ENCODE measurements around the gene SPRED3. TPM values are rescaled to one million over a fixed set of nuclear protein-coding genes. Genes with fewer than 3 reads are reported as not detected.
"Not testable (repeated sequence)": the region's sequence is repeated elsewhere in the genome, so short reads cannot be mapped to it uniquely, and the experiment has no call there.

Gene SPRED3, protein sequence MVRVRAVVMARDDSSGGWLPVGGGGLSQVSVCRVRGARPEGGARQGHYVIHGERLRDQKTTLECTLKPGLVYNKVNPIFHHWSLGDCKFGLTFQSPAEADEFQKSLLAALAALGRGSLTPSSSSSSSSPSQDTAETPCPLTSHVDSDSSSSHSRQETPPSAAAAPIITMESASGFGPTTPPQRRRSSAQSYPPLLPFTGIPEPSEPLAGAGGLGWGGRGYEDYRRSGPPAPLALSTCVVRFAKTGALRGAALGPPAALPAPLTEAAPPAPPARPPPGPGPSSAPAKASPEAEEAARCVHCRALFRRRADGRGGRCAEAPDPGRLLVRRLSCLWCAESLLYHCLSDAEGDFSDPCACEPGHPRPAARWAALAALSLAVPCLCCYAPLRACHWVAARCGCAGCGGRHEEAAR
- total RNA-seq, result 0.10 TPM

DNA sequence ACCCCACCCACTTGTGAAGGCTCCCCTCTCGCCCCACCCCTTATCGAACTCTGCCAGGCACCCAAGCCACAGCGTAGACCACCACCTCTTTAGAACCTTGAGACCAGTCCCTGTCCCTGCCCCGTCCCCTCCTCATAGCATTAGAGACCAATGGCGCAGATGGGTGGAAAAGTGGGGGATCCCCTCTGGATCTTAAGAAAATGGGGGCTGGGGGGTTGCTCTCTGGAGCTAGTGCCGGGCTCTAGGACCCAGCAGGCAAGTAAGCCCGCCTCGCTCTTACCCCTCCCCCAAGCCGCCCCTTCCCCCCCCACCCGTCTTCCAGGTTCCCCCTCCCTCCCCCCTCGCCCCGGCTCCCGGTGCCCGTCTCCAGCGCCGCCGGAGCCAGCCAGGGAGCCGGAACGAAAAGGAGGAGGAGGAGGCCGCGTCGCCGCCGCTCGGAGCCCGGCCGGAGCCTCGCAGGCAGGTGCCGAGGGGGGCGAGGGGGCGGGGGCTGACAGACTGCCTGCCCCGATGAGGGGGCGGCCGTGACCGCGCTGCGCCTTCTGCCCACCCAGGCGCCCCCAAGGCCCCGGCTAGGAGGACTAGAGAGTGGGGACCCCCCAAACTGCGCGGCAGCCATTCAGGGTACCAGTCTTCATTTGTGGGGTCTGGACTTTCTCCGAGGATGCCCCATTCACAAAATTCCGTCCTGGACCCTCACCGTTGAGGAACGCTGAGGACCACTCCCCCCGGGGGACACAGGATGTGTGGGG, at the start of gene SPRED3:
SPRED3 (plus strand) TSS at position 349 of the 752 bp plus-strand sequence. CDS start 1,606 bp downstream, outside the sequence.
- Histone ChIP-seq H3K4me1 (ENCODE audit: insufficient read depth, low read length) (peaks cover 34% of the 10 kb centered on the region), H3K4me3 (ENCODE audit: low read length) (peak within 1 kb of the TSS; percentile 30), H3K9me3 (ENCODE audit: low read depth, low read length) (no peaks in the 10 kb centered on the region), H3K27me3 (ENCODE audit: insufficient read depth, low read length) (peaks cover 25% of the 10 kb centered on the region)

DNA sequence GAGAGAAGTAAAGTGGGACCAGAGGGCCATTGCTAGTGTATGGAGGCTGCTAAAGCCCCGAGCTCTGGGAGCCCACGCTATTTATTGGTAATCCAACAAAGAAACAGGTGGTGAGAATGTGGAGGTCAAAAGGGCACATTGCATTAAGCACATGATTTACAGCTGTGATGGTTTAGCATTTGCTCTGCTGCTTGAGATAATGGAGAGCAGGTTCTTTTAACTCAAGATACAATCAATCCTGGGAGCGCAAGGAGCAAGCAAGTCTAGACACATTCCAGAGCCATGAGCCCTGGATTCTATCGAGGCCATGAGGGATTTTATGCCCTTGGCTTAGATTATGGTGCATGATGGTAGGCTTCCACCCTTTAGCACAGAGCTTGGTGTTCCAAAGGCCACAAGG, 49.5 kb upstream of the SPRED3 start:
- H3K4me1 ChIP-seq (ENCODE audit: insufficient read depth, low read length); H3K9me3 ChIP-seq (ENCODE audit: low read depth, low read length); H3K4me3 ChIP-seq (ENCODE audit: low read length); H3K27me3 ChIP-seq (ENCODE audit: insufficient read depth, low read length): not testable (repeated sequence)

- Histone ChIP-seq H3K4me3 (ENCODE audit: low read length) (no peak overlapping the region), H3K4me1 (ENCODE audit: insufficient read depth, low read length) (peaks cover 9% of the 10 kb centered on the region), H3K27me3 (ENCODE audit: insufficient read depth, low read length) (no peaks in the 10 kb centered on the region), H3K9me3 (ENCODE audit: low read depth, low read length) (no peaks in the 10 kb centered on the region)
Observed at GRCh38 chr19:38340927-38341326, 47.6 kb upstream of the SPRED3 start.

- no peaks in the 10 kb centered on the region for H3K9me3 ChIP-seq (ENCODE audit: low read depth, low read length)
- no peaks in the 10 kb centered on the region for H3K4me1 ChIP-seq (ENCODE audit: insufficient read depth, low read length)
- no peak overlapping the region for H3K4me3 ChIP-seq (ENCODE audit: low read length)
- H3K27me3 ChIP-seq (ENCODE audit: insufficient read depth, low read length), result no peaks in the 10 kb centered on the region
Observed at GRCh38 chr19:38346837-38347236, 41.7 kb upstream of the SPRED3 start.

GRCh38 chr19:38350883-38351282, 37.6 kb upstream of the SPRED3 start:
- no peak overlapping the region for H3K4me3 ChIP-seq (ENCODE audit: low read length)
- no peaks in the 10 kb centered on the region for H3K9me3 ChIP-seq (ENCODE audit: low read depth, low read length)
- no peaks in the 10 kb centered on the region for H3K4me1 ChIP-seq (ENCODE audit: insufficient read depth, low read length)
- no peaks in the 10 kb centered on the region for H3K27me3 ChIP-seq (ENCODE audit: insufficient read depth, low read length)

DNA sequence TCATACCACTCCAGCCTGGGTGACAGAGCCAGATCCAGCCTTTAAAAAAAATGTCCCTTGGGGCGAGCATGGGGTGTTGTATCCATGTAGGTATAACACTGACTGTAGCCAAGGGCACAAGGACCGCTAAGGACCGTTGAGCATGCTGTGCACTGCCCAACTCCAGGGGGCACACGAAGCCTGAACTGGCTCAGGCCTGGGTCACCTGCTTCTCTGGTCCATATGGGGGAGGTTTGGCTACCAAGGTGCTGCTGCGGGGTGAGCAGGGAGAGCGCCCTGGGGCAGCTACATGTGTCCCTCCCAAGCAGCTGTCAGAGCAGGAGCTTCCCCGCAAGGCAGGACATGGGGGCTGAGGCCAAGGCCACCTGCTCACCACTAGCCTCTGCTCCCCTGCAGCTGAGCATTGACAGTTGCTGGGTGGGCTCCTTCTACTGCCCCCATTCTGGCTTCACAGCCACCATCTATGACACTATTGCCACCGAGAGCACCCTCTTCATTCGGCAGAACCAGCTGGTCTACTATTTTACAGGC, 36.6 kb upstream of the SPRED3 start:
- no peak overlapping the region for H3K4me3 ChIP-seq (ENCODE audit: low read length)
- H3K27me3 ChIP-seq (ENCODE audit: insufficient read depth, low read length), result no peaks in the 10 kb centered on the region
- no peaks in the 10 kb centered on the region for H3K9me3 ChIP-seq (ENCODE audit: low read depth, low read length)
- no peaks in the 10 kb centered on the region for H3K4me1 ChIP-seq (ENCODE audit: insufficient read depth, low read length)

- no peak overlapping the region for H3K4me3 ChIP-seq (ENCODE audit: low read length)
- H3K27me3 ChIP-seq (ENCODE audit: insufficient read depth, low read length), result no peaks in the 10 kb centered on the region
- no peaks in the 10 kb centered on the region for H3K9me3 ChIP-seq (ENCODE audit: low read depth, low read length)
- H3K4me1 ChIP-seq (ENCODE audit: insufficient read depth, low read length), result no peaks in the 10 kb centered on the region
Observed at GRCh38 chr19:38352611-38353010, 35.9 kb upstream of the SPRED3 start.

- H3K4me1 ChIP-seq (ENCODE audit: insufficient read depth, low read length), result no peaks in the 10 kb centered on the region
- H3K4me3 ChIP-seq (ENCODE audit: low read length), result no peak overlapping the region
- H3K9me3 ChIP-seq (ENCODE audit: low read depth, low read length), result no peaks in the 10 kb centered on the region
- no peaks in the 10 kb centered on the region for H3K27me3 ChIP-seq (ENCODE audit: insufficient read depth, low read length)
Observed at GRCh38 chr19:38355728-38356725, 32.5 kb upstream of the SPRED3 start.

DNA sequence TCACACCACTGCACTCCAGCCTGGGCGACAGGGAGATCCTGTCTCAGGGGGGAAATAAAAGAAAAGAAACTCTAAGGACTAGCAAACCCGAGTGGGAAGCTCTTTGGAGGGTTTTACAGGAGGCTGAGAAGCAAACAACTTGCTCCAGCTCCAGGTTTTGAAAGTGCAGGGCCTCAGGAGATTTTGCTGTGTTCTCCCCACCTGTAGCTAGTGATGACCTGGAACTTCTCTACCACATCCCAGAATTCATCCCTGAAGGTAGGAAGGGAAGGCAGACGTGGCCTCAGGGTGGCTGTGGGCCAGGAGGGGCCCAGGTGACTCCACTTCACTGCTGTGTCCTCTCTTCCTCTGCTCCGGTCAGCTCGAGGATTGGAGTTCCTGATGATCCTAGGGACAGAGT, 30.4 kb upstream of the SPRED3 start:
- Histone ChIP-seq H3K4me3 (ENCODE audit: low read length) (no peak overlapping the region), H3K27me3 (ENCODE audit: insufficient read depth, low read length) (no peaks in the 10 kb centered on the region), H3K9me3 (ENCODE audit: low read depth, low read length) (no peaks in the 10 kb centered on the region), H3K4me1 (ENCODE audit: insufficient read depth, low read length) (peaks cover 16% of the 10 kb centered on the region)

DNA sequence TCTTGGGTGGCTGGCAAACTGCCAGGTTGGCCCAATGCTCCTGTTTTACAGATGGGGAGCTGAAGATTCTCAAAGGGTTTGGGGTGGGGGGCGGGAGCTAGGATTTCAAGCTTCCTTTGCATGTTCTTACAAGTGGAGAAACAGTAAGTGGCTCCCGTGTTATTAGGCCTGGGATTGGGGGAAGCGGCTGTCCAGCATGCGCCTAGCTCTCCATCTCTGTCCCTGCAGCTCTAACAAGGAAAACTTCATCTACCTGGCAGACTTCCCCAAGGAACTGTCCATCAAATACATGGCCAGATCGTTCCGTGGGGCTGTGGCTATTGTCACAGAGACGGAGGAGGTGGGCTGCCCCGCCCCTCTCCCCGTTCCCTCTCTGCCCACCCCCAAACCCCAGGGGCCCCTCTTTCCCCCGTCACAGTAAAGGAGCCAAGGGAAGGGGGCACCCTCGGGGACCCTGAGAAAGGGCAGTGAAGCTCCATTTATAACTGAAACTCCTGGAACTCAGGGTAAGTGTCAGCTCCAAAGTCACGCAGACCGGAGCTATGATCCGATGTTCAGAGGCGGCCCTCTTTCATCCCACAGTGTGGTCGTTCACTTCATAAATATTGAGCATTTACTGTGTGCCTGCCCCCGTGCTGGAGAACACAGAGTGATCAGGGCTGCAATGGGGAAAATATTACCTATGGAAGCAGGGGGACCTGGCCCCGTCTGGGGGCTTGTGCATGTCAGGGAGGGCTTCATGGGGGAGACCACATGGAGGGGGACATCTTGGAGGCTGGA, 29.1 kb upstream of the SPRED3 start:
- no peaks in the 10 kb centered on the region for H3K9me3 ChIP-seq (ENCODE audit: low read depth, low read length)
- no peaks in the 10 kb centered on the region for H3K27me3 ChIP-seq (ENCODE audit: insufficient read depth, low read length)
- H3K4me1 ChIP-seq (ENCODE audit: insufficient read depth, low read length), result peaks cover 17% of the 10 kb centered on the region
- H3K4me3 ChIP-seq (ENCODE audit: low read length), result no peak overlapping the region

GRCh38 chr19:38360351-38360750, 28.1 kb upstream of the SPRED3 start:
- peaks cover 17% of the 10 kb centered on the region for H3K4me1 ChIP-seq (ENCODE audit: insufficient read depth, low read length)
- no peaks in the 10 kb centered on the region for H3K27me3 ChIP-seq (ENCODE audit: insufficient read depth, low read length)
- H3K4me3 ChIP-seq (ENCODE audit: low read length), result no peak overlapping the region
- H3K9me3 ChIP-seq (ENCODE audit: low read depth, low read length), result no peaks in the 10 kb centered on the region

GRCh38 chr19:38360839-38361631, 27.5 kb upstream of the SPRED3 start:
- H3K27me3 ChIP-seq (ENCODE audit: insufficient read depth, low read length), result no peaks in the 10 kb centered on the region
- no peaks in the 10 kb centered on the region for H3K9me3 ChIP-seq (ENCODE audit: low read depth, low read length)
- H3K4me1 ChIP-seq (ENCODE audit: insufficient read depth, low read length), result peaks cover 17% of the 10 kb centered on the region
- H3K4me3 ChIP-seq (ENCODE audit: low read length), result peak overlapping the region; percentile 42

GRCh38 chr19:38361633-38362075, 26.8 kb upstream of the SPRED3 start:
- H3K4me1 ChIP-seq (ENCODE audit: insufficient read depth, low read length), result peaks cover 17% of the 10 kb centered on the region
- peak overlapping the region; percentile 42 for H3K4me3 ChIP-seq (ENCODE audit: low read length)
- no peaks in the 10 kb centered on the region for H3K27me3 ChIP-seq (ENCODE audit: insufficient read depth, low read length)
- H3K9me3 ChIP-seq (ENCODE audit: low read depth, low read length), result no peaks in the 10 kb centered on the region

Data from mononuclear cell (primary cell).